ENCODE data around the gene ERFL.
"Not testable (repeated sequence)": the region's sequence is repeated elsewhere in the genome, so short reads cannot be mapped to it uniquely, and the experiment has no call there.

The ERFL gene

DNA sequence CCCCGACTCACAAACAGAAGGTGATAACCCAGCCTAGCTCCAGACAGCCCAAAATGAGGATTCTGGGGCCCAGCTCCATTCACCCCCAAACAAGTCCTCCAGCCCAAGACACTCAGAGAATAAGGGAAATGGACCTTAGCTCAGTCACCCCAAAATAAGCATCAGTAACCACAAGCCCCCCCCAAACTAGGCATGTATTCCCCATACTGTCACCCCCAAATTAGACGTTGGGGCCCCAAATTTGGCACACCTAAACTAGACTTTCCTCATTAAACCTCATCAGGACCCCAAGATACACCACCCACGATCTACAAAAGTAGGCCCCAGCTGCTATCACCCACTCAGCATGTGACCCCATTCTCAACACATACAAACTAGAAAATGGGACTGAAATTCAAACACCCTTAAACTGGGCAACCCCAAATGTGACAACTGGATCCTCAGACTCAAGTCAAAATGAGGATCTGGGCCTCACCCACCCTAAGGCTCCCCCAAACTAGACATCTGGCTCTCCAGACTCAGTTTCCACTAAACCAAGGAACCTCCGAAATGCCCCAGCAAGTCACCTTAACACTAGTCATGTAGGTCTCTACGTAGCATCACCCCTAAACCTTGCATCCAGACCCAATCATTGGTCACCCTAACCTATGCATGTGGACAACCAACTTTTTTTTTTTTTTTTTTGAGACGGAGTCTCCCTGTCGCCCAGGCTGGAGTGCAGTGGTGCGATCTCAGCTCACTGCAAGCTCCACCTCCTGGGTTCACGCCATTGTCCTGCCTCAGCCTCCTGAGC is 13.4 kb upstream of the ERFL start:
- DNase-seq: no peak

DNA sequence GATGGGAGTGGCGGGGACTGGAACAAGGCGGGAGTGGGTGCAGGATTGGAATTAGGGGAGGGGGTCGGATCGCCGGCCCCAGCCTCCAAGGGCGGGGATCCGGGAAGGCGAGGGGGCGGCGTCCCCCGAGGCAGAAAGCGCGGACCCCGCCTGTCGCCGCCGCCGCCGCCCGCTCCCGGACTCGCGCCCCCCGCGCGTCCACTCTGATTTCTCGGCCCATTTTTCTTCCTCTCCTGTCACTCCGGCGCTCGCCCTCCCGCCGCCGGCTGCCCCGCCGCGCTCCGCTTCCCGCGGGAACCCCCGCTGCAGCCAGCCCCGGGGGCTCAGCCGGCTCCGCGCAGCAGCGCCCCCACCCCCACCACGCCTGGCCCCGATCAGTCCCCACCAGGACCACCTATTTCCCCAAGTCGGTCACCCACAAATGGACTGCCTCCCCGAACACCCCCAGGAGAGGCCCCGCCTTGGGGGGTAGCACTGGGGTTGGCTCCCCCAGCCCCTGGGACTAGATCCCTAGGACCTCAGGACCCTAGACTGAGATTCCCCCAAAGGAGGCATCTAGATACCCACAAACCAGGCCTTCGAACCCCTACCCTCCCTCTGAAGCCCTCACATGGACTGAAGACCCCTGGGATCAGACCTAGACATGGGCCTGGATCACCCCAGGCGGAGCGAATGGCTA is 12.6 kb upstream of the ERFL start:
- no peak for DNase-seq

DNA sequence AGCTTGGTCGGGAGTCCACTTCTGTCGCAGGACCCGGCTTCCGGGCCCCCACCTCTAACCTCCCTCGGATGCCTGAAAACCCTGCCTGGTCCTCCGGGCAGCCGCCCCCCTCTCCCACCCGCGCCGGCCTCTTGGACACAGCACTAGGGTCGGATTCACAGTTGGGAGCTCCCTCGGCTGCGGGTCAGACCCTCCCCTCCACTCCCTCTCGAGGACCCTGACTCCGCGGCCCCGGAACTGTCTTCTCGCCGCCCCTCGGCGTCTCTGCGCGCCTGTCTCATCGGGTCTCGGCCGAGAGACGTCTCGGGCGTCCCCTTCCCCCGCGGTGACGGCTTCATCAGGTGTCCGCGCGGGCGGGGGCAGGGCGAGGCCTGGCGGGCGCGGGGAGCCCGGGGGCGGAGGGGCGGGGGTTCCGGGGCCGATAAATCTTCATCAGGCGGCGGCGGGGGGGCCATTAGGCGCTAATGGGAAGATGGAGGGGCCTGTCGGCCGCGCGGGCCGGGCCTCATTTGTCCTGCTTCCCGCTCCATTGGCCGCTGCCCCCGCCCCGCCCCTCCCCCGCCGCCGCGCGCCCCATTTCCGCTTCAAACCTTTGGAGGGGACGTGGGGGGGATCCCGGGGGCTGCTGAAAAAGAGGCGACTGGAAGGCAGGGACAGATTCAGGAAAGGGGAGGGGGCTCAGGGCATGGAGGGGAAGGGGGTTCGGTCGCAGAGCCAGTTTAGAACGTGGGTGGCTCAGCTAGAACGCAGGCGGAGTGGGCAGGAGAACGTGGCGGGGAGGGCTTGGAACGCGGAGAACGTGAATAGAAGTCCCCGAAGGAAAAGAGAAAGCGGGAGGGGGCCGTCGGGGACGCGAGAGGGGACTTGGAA is 11.8 kb upstream of the ERFL start:
- peak; percentile 82 for DNase-seq

DNA sequence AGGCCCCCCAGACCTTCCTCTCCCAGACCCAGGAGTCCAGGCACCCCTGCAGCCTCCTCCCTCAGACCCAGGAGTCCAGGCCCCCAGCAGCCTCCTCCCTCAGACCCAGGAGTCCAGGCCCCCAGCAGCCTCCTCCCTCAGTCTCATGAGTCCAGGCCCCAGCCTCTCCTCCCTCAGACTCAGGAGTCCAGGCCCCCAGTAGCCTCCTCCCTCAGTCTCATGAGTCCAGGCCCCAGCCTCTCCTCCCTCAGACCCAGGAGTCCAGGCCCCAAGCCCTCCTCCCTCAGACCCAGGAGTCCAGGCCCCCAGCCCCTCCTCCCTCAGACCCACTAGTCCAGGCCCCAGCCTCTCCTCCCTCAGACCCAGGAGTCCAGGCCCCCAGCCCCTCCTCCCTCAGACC is 11.0 kb upstream of the ERFL start:
- not testable (repeated sequence) for DNase-seq

DNA sequence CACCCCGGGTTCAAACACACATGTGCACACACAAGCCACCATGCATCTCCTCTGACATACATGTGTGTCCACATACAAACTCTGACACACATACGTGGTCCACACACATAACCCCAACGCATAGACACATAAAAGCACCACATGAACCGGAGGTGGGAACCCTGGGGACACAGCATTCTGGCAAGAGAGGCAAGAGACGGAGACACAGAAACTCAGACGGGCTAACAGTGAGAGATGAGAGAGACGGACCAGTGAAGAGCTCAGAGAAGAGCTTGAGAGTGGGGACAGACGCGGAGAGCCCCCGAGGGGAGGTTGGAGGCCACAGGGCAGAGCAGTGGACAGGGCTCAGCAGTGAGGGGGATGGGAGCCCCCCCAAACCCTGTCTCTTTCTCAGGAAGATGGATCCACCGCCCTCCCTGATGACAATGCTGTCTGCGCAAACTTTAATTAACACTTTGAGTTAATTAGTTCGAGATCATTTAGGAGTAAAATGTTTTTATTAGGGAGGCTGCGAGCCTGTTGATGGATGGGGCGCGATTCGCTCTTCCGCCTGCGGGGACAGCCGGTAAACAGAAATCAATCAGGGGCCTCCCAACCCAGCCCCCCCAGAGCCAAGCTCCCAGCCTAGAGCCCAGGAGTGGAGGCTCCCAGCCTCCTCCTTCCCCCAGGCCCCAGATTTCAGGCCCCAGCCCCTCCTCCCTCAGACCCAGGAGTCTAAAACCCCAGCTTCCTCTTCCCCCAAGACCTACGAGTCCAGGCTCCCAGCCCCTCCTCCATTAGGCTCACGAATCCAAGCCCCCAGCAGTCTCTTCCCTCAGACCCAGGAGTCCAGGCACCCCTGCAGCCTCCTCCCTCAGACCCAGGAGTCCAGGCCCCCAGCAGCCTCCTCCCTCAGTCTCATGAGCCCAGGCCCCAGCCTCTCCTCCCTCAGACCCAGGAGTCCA is 9.5 kb upstream of the ERFL start:
- no peak for DNase-seq

DNA sequence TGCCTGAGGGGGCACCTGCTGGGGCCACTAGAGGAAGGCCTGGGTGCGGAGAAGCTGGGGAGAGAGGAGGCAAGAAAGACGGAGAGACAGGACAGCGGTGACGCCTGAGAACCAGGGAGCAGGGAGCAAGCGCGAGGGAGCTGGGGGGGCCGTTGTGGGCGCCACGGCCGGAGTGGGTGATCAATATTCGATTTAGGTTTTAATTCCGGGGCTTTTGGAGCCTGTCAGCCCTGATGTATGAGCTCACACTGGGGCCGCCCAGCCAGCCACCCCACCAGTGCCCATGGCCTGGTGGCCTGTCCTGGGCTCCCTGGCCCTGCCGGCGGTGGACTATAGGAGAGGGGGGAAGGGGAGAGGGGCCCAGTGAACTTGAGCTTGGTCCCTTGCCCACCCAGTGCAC is 8.7 kb upstream of the ERFL start:
- DNase-seq: no peak

DNA sequence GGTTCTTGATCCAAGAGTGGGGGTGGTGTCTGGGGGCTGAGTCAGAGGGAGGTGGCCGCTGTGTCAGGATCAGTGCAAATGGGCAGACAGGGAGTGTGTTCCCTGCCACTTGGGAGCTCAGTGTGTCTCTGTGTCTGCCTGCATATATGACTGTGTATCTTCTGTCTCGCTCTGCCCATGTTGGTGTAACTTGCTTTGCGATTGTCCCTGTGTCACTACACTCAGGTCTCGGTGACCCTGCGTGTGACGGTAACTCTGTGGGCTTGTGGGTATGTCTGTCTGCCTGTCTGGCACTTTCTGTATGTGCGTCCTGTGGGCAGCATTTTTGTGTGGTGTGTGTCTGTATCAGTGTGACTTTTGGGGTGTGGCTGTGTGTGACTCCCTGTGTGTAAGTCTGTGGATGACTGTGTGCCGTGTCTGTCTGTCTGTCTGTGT is 8.2 kb upstream of the ERFL start:
- DNase-seq: no peak

DNA sequence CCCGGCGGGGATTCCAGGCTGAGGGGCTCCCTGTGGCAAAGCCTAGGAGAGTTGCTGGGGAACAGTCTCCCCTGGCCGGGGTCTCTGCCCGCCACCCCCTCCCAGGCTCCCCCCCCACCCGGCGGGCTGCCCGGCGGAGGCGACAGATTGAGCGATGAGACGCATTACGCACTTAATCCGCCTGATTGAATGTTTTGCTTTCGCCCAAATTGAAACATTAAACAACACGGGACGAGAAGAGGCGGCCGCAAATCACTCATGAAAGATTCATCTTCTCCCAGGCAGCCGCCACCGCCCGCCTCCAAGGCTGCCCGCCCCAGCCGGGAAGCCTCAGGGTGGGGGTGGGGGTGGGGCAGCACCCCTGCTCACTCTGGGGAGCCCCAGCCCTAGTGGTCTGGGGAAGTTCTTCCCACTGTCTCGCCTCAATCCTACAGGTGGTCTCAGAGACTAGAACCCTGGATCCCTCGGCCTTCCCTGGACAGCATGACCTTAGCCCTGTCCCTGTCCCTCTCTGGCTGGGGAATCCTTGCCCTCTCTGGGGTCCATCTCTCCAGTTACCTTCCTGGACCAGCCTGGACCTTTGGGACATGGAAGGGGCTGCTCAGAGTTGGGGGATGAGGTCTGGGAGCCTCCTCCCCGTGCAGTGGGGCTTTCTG is 7.6 kb upstream of the ERFL start:
- DNase-seq: no peak

DNA sequence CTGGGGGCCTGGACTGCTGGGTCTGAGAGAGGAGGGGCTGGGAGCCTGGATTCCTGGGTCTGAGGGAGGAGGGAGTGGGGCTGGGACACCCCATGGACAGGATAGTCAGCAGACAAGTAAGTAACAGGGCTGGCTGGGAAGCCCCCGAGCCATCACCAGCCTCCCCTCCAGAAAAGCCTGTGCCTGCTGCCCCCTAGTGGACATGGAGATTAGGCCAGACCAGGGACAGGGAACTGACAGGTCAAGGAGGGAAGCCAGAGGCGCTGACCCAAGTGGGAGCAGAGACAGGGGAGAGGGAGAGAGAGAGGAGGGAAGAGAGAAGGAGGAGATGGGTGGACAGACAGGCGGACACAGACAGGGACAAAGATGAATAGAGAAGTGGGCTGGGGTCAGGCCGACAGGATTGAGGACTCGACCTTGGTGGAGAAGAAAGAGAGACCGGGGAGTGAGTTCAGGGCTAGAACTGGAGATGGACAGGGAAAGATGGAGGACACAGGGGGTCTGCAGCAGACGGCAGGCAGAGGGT is 6.7 kb upstream of the ERFL start:
- peak; percentile 78 for DNase-seq

DNA sequence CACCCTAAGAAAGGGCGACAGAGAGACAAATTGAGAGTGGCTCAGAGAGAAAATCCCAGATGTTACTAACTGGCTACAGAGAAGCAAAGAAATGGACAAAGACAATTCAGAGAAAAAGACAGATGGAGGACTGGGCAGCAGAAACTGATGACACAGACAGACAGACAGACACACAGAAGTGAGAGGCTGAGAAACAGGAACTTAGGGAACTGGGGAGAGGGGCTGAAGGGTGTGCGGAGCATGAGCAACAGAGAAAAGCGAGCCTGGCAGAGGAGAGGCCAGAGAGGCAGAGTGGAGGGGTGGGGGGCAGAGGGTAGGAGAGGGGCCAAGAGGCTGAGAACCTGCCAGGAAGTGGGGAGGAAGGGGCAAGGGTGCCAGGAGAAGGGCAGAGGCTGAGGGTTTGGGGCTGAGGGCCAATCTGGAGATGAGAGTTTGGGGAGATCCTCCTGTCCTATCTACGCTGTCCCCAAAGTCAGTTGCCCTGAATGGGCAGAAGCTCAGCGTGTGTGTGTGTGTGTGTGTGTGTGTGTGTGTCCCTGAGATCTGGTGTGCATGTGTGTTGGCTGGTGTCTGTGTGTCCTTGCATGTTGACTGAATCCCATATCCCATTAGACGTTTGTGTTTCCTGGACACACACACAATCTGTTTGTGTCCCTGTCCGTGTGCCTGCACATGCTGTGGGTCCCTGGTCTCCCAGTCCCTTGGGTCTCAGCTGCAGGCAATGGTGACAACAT is 5.6 kb upstream of the ERFL start:
- no peak for DNase-seq

DNA sequence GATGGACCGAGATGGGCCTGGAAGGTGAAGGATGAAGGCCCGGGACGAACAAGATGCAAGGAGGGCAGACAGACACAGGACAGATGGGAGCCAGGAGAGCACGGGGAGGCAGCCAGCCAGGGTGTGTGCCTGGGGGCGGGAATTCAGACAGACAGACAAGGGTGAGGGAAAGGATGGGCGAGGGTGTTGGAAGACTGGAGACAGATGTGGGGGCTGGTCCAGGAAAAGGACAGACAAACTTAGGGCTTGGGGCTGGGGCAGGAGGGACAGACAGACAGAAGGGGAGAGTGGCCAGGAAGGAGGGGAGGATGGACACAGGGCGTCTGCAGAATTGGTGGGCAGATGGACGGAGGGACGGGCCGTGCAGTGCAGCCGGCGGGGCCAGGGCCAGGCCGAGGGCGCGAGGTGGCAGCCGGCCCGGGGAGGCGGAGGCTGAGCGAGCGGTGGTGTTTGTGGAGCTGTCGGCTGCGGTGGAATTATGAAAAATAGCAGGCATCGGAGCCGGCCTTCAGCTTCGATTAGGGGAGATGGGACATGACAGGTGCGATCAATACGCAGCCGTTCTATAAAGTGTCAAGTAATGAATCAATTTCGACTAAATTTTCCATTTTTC is 4.6 kb upstream of the ERFL start:
- DNase-seq: no peak

DNA sequence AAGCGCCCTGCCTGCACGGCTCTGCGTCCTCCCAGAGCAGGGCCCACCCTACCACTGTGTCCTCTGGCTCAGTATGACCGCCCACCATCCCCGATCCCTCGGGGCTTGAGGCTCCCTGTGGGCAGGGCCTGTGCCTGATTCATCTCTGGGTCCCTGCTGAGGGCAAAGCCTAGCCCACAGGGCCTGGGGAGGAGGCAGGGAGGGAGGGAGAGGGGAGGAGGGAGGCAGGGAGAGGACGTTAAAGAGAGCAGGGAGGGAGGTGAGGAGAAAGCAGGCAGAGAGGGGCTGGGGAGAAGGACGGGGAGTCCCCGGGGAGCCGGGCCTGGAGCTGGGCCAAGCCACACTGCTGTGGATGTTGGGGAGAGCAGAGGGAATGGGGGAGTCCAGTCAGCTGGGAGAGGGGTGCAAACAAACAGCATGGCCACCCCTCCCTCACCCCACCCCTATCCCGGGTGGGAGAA is 4.0 kb upstream of the ERFL start:
- no peak for DNase-seq

DNA sequence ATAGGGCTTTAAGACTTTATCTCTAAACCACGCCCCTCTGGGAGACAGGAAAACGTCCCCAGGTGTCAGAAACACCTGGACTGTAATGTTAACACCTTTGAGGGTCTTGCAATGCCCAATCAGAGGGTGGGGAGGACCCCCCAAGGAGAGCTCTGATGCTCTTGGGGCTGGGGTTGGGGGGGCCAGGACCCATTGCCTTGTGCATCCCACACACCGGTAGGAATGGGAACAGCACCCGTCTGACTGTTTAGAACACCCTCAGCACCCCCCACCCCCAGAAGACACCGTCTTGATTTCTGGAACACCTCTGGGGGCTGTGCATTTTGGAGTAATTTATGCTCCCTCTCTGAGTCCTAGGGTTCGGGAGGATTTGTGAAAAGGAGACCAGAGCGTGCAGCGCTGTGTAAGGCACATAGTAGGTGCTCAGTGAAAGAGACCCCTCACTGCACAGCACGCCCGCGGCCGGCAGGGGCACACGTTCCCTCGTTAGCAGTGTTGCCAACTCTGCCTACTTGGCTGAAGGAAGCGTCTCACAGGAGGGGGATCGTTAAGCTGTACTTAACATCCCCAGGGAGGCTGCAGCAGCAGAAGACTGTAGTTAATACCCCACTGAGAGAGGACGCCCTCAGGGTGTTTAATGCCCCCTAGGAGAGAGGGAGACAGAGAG is 2.8 kb upstream of the ERFL start:
- no peak for DNase-seq

DNA sequence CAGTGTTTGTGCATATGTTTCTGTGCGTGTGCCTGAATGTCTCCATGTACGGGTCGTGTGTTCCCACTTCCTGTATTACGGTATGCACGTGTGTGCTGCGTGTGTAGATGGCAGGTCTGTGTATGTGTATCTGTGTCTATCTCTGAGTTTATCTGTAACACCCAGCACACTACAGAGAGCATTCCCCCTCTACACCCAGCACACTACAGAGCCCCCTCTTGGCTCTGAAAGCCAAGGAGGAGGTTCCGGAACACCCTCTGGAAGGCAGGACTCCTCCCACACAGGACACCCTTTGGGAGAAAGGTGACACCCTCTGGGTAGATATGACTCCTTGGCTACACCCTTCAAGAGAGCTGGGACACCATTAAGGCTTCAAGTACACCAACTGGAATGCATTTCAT is 2.1 kb upstream of the ERFL start:
- DNase-seq: no peak

DNA sequence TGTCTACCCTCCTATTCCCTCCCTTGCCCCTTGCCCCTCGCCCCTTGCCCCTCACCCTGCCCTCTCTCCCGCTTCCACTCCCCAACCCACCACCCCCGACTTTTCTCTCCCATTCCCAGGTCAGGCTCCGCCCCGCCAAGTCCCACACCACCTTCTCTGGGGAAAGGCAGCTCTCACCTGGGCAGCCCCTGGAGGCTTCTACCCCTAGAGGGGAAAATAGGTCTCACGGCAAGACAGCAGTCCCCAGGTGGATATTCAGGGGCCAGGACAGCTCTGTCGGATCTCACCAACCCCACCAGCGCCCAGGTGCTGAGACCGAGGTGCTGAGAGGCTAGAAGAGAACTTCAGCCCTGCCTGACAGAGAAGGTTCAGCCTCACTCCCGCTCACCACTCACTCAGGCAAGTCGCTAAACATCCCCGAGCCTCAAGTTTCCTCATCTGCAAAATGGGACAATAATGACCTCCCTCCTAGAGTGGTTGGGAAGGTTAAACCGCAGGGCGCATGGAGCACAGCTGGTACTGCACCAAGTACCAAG is 1.4 kb upstream of the ERFL start:
- no peak for DNase-seq

DNA sequence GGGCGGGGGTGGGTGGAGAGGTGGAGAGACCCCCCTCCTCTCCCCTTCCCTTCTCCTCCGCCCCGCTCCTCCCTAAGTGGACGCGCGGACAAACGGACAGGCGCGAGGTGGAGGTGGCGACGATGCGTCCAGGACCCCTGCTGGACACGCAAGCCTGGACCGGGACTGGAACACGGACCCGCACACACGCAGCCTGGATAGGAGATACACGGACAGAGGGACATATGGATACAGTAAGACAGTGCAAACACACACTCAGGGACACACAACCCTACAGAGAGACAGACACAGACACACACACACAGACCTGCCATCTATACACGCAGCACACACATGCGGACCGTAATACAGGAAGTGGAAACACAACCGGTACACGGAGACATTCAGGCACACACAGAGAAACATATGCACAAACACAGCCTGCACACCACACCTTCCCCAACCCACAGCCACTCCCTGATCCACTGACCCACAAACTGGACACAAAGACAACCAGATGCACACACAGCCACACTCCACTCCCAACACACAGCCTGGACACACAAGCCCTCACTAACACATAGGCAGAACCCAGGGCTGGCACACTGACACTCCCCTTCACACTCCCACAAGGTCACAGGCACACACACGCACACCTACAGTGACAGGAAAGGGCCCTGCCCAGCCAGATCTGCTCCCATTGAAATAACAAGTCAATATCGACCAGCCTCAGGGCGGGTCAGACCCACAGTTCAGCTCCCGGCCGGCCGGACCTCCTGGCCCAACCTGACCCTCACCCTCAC is 696 bp upstream of the ERFL start:
- no peak for DNase-seq

DNA sequence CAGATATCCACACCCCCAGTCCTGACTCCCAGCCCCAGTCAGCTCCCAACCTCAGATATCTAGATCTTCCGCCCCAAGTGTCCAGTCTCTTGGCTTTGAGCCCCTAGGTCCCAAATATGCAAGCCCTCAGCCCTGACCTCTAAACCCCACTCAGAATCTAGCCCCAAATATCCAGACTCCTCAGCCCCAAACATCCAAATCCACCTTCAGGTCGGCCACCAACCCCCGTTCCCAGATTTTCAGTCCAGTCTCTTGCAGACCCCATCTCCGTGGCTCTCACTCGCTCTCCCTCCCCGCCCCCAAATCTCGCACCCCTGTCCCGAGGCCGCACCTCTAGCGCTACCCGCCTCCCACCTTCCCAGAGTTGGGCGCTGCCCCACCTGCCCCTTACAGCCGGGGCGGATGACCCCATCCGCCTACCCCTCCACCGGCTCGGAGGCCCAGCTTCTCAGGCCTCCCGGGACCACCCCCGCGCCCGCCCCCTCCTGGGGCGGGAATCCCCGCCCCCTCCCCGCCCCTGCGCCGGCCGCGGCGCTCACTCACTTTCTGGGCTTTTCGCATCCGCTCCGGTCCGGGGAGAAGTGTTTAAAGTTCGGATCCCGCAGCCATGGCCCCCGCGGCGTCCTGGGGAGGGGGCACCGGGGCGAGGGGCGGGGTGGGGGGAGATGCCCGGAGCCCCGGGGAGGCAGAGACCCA is 604 bp downstream of the ERFL start:
- no peak for DNase-seq

Measured in right hindlimb (tissue), 1 donor.